Activated CD4-positive, alpha-beta T cell treated with anti-CD3 and anti-CD28 coated beads, Interleukin-2, amount 10 ng/mL, durations not matched to agents 24 days and 14 days (primary cell): ENCODE results near the gene PKN1. TPM values are rescaled to one million over a fixed set of nuclear protein-coding genes. Genes with fewer than 3 reads are reported as not detected.
A peak's percentile ranks its signal among the peaks of the same experiment; 100 is the strongest.

Experiments used
- DNase-seq: peaks from one replicate; pipeline ENCODE4 v3.0.0; 2022
- H3K27ac Mint-ChIP-seq: one replicate; pipeline ENCODE4 v1.8.0; 2022; ENCODE audit warnings: mild to moderate bottlenecking, mixed read lengths
- H3K27me3 Mint-ChIP-seq: one replicate; pipeline ENCODE4 v1.8.0; 2022; ENCODE audit warnings: mixed read lengths
- H3K36me3 Mint-ChIP-seq: one replicate; pipeline ENCODE4 v1.8.0; 2022; ENCODE audit warnings: low read depth, mild to moderate bottlenecking, mixed read lengths
- H3K4me1 Mint-ChIP-seq: one replicate; pipeline ENCODE4 v1.8.0; 2021; ENCODE audit warnings: mixed read lengths
- H3K4me3 Mint-ChIP-seq: one replicate; pipeline ENCODE4 v1.8.0; 2022; ENCODE audit warnings: mild to moderate bottlenecking, moderate library complexity, mixed read lengths
- H3K9me3 Mint-ChIP-seq: one replicate; pipeline ENCODE4 v1.8.0; 2021; ENCODE audit warnings: mixed read lengths
- intact Hi-C: fragments of 100-400 bp; cut with micrococcal nuclease; formaldehyde crosslinking; loops from one replicate; pipeline ENCODE4 v1.15.1; 2023
- total RNA-seq: library from RNA; stranded (reverse); gene quantifications from 2 replicates; pipeline ENCODE4 v1.2.3, GENCODE V29; 2022

PKN1 gene
- total RNA-seq, 1 donor from 2014 or later: 180 TPM

DNA sequence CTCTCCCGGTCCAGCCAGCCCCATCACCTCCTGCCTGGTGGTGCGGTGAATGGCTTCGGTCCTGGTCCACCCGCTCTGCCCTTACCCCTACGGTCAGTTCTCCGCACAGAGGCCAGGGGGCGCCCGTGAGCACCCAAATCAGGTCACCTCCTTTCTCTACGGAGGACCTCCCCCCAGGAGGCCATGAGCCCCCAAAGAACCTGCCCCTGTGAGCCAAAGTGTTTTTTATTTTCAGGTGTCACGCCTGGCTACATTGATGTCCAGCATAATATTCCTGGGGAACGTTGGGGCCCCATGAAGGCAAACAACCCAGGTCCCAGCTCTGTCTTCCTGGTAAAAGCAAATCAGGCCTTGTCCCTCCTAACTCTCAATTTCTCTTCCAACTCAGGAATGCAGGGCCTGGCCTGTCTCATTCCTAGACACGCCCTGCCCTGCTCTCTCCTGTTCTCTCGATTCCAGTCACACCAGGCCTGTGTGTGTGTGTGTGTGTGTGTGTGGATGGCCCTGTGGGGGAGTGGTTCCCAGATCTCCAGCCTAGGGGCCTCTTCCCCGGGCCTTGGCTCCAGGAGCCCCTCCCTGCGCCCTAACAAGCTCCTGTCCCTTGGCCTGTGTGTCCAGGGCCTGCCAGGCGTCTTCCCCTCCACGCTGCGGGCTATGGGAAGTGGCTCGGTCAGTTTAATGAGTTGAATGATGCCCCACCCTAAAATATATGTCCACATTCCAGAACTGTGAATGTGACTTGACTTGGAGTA lies 72.6 kb downstream of the PKN1 start:
- peaks cover 37% of the 10 kb centered on the region for H3K4me1 Mint-ChIP-seq
- intact Hi-C loops: loop anchor here (1.0 kb wide), 1 partner anchor 12 kb away; no protein-coding TSS in a partner anchor
- peak; percentile 92 for DNase-seq
- H3K27ac Mint-ChIP-seq: peak overlapping the region; percentile 88
- no peaks in the 10 kb centered on the region for H3K36me3 Mint-ChIP-seq
- H3K4me3 Mint-ChIP-seq: peak overlapping the region; percentile 28
- peaks cover 8% of the 10 kb centered on the region for H3K27me3 Mint-ChIP-seq
- H3K9me3 Mint-ChIP-seq: no peaks in the 10 kb centered on the region

GRCh38 chr19:14507704-14508542 lies 74.8 kb downstream of the PKN1 start:
- H3K4me1 Mint-ChIP-seq: peaks cover 46% of the 10 kb centered on the region
- no peaks in the 10 kb centered on the region for H3K9me3 Mint-ChIP-seq
- no peaks in the 10 kb centered on the region for H3K36me3 Mint-ChIP-seq
- peak; percentile 63 for DNase-seq
- H3K27ac Mint-ChIP-seq: peak overlapping the region; percentile 88
- H3K4me3 Mint-ChIP-seq: peak overlapping the region; percentile 22
- intact Hi-C loops: no loop called here
- H3K27me3 Mint-ChIP-seq: peaks cover 8% of the 10 kb centered on the region

GRCh38 chr19:14510311-14511228 lies 77.5 kb downstream of the PKN1 start:
- peak overlapping the region; percentile 62 for H3K27ac Mint-ChIP-seq
- peaks cover 56% of the 10 kb centered on the region for H3K4me1 Mint-ChIP-seq
- no peaks in the 10 kb centered on the region for H3K9me3 Mint-ChIP-seq
- H3K36me3 Mint-ChIP-seq: peaks cover 18% of the 10 kb centered on the region
- H3K27me3 Mint-ChIP-seq: no peaks in the 10 kb centered on the region
- intact Hi-C loops: no loop called here
- H3K4me3 Mint-ChIP-seq: peak overlapping the region; percentile 30
- DNase-seq: no peak

DNA sequence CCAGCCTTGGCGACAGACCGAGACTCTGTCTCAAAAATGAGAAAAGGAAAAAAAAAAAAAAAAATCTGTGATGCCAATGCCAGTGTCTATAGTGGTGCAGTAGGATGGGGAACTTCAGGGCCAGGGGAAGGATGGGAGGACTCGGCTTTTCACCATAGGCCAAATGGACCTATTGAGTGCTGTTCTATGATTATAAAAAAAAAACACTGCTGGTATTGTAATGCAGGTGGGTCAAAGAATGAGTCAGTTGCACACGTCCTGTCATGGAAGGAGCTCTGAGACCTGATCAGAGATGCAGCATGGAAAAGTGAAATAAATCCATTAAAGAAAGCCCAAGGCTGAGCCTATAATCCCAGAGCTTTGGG lies 78.1 kb downstream of the PKN1 start:
- intact Hi-C loops: no loop called here
- no peak overlapping the region for H3K4me3 Mint-ChIP-seq
- H3K36me3 Mint-ChIP-seq: peaks cover 24% of the 10 kb centered on the region
- H3K9me3 Mint-ChIP-seq: no peaks in the 10 kb centered on the region
- peak overlapping the region; percentile 38 for H3K27ac Mint-ChIP-seq
- no peak for DNase-seq
- H3K27me3 Mint-ChIP-seq: no peaks in the 10 kb centered on the region
- H3K4me1 Mint-ChIP-seq: peaks cover 56% of the 10 kb centered on the region

GRCh38 chr19:14512406-14512961 lies 79.4 kb downstream of the PKN1 start:
- Mint-ChIP-seq H3K36me3 (peaks cover 36% of the 10 kb centered on the region), H3K4me3 (no peak overlapping the region), H3K9me3 (no peaks in the 10 kb centered on the region), H3K27ac (no peak overlapping the region), H3K4me1 (peaks cover 52% of the 10 kb centered on the region), H3K27me3 (no peaks in the 10 kb centered on the region)
- no peak for DNase-seq
- intact Hi-C loops: no loop called here

DNA sequence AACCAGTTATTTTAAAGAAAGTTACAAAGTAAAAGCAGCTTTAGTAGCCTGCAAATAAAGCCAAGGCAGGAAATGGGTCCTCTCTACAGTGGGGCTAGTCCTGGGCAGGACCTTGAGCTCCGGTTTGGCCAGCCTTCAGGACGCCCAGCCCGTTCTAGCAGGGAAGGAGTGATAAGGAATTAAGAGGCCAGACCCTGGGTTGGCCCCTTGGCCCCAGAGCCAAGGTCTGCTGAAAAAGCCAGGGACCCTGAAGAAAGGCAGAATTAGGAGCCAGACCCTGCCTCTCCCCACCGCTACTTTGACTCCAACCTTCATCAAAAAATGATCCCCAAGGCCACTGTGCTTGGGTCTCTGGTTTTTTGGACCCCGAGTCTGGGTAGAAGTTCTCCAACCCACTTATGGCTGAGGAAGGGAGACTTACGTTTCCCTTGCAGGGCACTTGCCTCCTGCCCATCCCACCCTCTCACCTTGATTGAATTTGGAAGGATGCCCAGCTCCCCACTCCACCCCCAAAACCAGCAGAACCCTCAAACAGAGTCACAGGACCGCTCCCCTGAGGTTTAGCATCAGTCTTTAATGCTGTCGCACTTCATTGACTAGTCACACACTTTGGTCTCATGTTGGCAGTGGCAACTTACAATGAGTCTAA lies 81.2 kb downstream of the PKN1 start:
- peaks cover 50% of the 10 kb centered on the region for H3K4me1 Mint-ChIP-seq
- H3K36me3 Mint-ChIP-seq: peaks cover 44% of the 10 kb centered on the region
- H3K9me3 Mint-ChIP-seq: no peaks in the 10 kb centered on the region
- peak; percentile 67 for DNase-seq
- H3K27ac Mint-ChIP-seq: no peak overlapping the region
- peak overlapping the region; percentile 90 for H3K4me3 Mint-ChIP-seq
- H3K27me3 Mint-ChIP-seq: no peaks in the 10 kb centered on the region
- intact Hi-C loops: no loop called here

GRCh38 chr19:14515501-14516047 lies 82.5 kb downstream of the PKN1 start:
- Mint-ChIP-seq H3K9me3 (no peaks in the 10 kb centered on the region), H3K4me1 (peaks cover 54% of the 10 kb centered on the region), H3K27ac (peak overlapping the region; percentile 39), H3K36me3 (peaks cover 44% of the 10 kb centered on the region), H3K4me3 (peak overlapping the region; percentile 90), H3K27me3 (no peaks in the 10 kb centered on the region)
- intact Hi-C loops: no loop called here
- DNase-seq: peak; percentile 71

DNA sequence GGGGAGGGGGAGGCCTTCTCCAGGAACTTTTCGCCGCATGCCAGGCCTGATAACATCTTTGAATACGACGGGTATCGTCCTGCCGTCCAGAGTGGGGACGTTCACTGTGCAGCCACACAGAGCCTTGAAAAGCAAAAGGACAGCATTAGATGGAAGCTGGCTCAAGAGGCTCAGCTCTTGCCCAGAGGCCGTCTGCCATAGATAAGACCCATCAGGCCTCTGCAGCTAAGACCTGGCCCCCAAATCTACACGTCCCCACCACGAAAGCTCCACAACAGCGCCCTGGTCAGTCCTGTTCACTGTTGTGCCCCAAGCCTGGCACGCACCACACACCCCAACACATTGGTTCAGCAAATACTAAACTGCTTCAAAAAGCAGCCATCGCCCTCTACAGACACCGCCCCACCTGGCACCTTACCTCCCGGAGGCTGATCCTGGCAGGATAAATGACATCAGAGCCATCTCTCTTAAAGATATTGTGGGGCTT lies 83.0 kb downstream of the PKN1 start:
- Mint-ChIP-seq H3K36me3 (peaks cover 44% of the 10 kb centered on the region), H3K4me1 (peaks cover 49% of the 10 kb centered on the region), H3K27me3 (no peaks in the 10 kb centered on the region), H3K4me3 (peak overlapping the region; percentile 90), H3K9me3 (no peaks in the 10 kb centered on the region), H3K27ac (peak overlapping the region; percentile 45)
- intact Hi-C loops: no loop called here
- peak; percentile 70 for DNase-seq

DNA sequence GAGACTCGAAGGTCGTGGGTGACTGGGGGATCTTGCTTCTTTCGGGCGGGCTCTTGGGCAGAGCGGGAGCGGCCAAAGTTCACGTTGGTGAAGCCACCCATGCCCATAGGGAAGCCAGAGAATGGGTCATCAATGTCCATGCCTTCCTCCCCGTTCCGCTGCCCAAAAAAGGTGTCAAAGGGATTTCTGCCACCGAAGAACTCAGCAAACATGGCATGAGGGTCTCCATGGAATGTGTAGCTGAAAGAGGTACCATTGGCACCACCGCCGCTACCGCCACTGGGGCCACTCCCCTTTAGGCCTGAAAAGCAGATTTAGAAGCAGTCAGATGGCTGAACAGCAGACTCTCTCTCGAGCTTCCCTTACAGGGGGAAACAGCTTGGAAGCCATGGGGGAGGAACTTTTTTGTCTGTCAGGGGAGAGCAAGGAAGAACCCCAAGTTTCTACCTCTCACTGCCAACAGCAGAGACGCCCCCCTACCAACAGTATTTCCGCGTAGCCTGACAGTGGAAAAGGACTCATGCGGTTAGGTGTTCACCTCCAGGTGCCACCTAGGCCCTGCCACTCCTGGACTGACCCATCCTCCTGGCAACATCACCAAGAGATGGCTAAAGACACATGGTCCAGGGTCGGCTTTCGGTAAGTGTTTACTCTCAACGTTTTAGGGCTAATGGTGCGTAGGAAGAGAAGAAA lies 83.8 kb downstream of the PKN1 start:
- Mint-ChIP-seq H3K27me3 (no peaks in the 10 kb centered on the region), H3K4me1 (peaks cover 51% of the 10 kb centered on the region), H3K4me3 (peak overlapping the region; percentile 90), H3K36me3 (peaks cover 44% of the 10 kb centered on the region), H3K9me3 (no peaks in the 10 kb centered on the region), H3K27ac (peak overlapping the region; percentile 80)
- DNase-seq: peak; percentile 82
- intact Hi-C loops: loop anchor here (1.0 kb wide), 1 partner anchor 12 kb away; no protein-coding TSS in a partner anchor

- no peaks in the 10 kb centered on the region for H3K9me3 Mint-ChIP-seq
- peaks cover 44% of the 10 kb centered on the region for H3K36me3 Mint-ChIP-seq
- DNase-seq: no peak
- peaks cover 56% of the 10 kb centered on the region for H3K4me1 Mint-ChIP-seq
- no peaks in the 10 kb centered on the region for H3K27me3 Mint-ChIP-seq
- peak overlapping the region; percentile 80 for H3K27ac Mint-ChIP-seq
- intact Hi-C loops: loop anchor here (1.0 kb wide), 1 partner anchor 12 kb away; no protein-coding TSS in a partner anchor
- H3K4me3 Mint-ChIP-seq: peak overlapping the region; percentile 90
Observed at GRCh38 chr19:14517446-14517839, 84.3 kb downstream of the PKN1 start.

DNA sequence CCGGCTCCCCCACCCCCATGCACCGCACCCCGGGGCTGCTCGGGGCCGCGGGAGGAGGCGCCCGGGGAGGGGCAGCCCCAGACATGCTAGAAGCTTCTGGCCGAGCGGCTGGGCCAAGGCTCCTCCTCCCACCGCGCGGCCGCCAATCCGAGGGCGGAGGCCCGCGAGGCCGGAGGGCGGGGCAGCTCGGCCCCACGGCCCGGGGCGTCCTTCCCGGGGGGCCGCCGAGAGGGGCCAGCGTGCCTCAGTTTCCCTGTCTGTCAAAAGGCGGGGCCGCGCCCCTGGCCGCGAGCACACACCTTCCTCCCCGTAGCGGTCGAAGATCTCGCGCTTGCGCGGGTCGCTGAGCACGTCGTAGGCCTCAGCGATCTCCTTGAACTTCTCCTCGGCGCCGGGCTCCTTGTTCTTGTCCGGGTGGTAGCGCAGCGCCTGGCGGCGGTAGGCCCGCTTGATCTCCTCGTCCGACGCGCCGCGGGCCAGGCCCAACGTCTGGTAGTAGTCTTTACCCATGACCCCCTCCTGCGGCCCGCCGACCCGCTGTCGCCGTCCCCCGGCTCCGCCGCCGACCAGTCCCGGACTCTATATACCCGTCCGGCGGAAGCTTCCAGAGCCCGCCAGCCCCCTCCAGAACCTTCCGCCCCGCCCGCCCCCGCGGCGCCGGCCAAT lies 84.9 kb downstream of the PKN1 start, which contains the start of gene DNAJB1:
Gene DNAJB1, minus strand, starts transcription at position 558 of the 666 bp plus-strand sequence. Its CDS starts 48 bp downstream, at position 510.
- Mint-ChIP-seq H3K27me3 (no peaks in the 10 kb centered on the region), H3K36me3 (peaks cover 44% of the 10 kb centered on the region), H3K27ac (peak within 1 kb of the TSS; percentile 96), H3K9me3 (no peaks in the 10 kb centered on the region), H3K4me1 (peaks cover 60% of the 10 kb centered on the region), H3K4me3 (peak within 1 kb of the TSS; percentile 90)
- DNase-seq: peak; percentile 94
- intact Hi-C loops: loop anchor here (1.0 kb wide), 2 partner anchors 11 to 13 kb away; partner anchors contain the start of gene TECR
